CD4-positive, alpha-beta T cell treated with Interleukin-15 for 1 hour (primary cell): ENCODE measurements around the gene TAMALIN.

Source experiments
- DNase-seq: peaks from one replicate; pipeline ENCODE4 v3.0.0-alpha.2; 2020

TAMALIN gene

DNA sequence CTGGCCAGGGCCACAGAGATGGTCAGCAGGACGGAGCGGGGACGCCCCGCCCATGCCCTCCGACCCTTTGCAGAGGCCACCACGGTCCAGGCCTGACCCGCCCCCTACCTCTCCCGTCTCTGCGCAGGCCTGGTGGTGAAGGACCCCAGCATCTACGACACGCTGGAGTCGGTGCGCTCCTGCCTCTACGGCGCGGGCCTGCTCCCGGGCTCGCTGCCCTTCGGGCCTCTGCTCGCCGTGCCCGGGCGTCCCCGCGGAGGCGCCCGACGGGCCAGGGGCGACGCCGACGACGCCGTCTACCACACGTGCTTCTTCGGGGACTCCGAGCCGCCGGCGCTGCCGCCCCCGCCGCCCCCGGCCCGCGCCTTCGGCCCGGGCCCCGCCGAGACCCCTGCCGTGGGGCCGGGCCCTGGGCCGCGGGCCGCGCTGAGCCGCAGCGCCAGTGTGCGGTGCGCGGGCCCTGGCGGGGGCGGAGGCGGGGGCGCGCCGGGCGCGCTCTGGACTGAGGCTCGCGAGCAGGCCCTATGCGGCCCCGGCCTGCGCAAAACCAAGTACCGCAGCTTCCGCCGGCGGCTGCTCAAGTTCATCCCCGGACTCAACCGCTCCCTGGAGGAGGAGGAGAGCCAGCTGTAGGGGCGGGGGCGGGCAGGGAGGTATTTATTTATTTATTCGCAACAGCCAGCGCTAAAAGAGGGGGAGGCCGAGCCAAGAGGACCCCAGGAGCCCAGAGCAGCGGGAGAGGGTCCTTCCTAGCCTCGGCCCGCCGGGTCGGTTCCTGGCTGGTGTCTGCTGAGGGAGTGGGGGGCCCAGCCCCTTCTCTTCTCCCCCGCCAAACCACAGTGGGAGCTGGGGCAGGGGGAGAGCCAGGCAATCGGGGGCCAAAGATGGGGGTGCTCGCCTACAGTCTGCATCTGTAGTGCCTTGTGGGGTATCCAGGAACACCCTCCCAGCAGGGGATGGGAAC lies 8.1 kb downstream of the TAMALIN start:
- no peak for DNase-seq

DNA sequence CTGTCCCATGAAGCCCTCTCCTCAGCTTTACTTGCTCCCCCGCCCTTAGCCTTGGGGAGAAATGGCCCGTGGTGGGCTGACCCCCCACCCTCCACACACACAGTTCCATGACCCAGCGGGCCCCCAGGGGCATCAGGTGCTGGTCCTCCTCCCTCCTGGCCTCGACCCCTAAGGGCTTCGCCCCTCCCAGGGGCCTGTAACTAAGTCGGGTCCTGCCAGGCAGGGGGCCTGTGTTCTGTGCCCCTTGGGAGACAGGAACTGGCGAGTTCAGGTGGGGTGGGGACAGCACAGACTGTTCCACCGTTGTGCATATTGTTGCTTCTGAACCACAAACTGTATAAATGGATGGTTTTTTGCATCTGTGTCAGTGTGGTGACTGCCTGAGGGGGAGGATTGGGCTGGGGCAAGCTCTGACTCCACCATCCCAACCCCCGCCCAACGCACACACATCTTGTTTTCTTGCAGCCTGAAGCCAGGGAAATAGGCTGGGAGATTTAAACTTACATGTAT lies 8.8 kb downstream of the TAMALIN start:
- DNase-seq: no peak

DNA sequence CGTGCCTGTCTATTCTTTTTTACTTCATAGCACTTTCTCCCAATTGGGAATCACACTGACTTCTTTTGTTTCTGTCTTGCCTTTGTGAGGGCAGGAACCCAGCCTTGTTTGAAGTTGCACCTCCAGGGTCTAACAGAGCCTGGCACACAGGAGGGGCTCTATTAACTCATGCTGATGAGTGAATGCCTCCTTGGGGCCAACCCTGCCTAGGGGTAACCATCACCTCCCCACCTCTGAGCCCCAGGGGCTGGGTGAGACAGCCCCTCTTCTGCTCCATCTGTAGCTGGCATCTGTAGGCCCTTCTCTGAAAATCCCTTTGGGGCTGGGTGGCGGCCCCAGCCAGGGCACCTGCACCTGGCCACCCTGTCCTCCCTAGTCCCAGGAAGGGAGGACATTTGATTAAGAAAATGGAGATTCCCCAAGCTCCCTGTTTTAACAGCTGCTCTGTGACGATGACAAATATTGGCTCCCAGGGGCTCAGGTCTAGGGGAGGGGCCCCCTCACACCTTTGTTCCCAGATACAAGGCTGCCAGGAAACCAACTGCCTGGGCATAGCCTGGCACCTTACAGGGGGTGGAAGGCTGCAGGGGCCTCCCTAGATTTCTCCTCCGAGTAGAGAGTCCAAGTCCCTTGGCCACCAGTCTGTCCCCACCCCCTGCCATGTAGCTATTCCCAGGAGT lies 11.8 kb downstream of the TAMALIN start:
- DNase-seq: no peak

DNA sequence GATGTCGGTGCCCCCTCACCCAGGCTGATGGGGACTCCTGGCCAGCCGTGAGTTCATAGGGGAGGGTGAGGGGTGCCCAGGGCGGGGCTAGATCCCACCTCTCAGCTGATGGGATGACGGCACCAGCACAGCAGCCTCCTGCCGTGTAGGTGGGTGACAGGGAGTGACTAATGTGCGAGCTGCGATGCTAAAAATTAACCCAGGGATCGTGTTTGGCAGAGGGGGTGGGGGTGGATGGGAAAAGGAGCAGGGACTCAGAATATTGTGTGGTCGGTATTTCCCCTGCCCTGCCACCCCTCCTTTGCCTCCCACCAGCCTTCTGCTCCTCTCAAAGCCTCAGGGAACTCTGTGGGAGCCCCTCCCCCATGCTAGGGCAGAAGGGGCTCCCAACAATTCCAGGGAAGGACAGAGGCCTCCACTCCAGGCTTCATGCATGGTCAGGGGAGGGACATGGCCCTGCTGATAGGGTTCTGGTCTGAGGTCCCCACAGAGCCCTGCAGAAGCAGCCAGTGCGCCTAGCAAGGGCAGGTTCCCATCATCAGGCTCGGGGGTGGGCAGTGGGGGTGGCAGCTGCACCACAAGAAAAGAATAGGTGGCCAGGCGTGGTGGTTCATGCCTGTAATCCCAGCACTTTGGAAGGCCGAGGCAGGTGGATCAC lies 12.5 kb downstream of the TAMALIN start:
- DNase-seq: no peak

DNA sequence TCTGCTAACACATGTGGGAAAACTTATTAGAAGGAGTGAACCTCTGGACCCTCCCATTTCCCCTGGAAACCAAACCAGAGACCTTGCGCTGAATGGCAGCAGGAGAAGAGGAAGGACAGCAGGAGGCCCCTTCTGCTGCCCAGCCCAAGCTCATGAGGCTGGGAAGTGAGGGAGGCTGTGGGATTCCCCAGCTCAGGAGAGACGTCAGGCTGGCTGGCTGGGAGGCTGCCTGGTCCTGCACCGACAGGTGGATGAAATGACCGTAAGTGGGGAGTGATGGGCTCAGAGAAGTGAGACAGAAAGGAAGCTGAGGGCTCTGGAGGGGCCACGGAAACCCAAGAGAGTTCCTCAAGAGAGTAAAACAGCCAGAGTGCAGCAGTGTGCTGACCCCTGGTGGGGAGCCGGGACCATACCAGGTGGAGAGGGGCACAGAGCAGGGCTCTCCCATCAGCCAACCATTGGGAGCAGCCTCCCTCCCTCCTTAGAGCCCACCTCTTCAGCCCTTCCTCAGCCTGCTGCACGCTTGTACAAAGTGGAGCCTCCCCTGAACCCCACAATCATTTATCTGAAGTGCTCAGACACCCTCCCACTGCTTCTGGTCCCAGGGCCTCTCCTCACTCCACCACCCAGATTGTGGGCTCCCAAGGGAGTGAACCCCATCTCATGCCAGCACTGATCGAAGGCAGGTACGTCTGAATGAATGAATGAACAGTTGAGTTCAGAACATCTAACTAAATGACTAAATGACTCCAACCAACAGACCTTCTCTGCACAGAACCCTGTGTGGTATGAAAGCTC lies 14.0 kb downstream of the TAMALIN start:
- DNase-seq: peak; percentile 75

DNA sequence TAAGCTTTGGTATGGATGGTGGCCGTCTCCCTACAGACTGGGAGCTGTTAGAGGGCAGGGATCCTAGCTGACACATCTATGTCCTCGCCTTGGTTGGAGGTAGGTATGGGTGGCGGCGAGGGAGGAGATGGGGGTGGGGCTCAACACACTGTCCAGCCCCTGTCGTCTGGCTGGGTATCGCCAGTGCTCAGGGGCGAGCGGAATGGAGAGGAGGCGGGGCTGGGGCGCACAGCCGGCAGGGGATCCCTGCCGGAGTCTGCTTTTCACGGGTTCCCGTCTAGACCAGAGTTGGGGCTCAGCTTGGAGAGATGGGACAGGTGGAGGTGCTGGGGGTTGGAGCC lies 16.1 kb downstream of the TAMALIN start:
- no peak for DNase-seq

DNA sequence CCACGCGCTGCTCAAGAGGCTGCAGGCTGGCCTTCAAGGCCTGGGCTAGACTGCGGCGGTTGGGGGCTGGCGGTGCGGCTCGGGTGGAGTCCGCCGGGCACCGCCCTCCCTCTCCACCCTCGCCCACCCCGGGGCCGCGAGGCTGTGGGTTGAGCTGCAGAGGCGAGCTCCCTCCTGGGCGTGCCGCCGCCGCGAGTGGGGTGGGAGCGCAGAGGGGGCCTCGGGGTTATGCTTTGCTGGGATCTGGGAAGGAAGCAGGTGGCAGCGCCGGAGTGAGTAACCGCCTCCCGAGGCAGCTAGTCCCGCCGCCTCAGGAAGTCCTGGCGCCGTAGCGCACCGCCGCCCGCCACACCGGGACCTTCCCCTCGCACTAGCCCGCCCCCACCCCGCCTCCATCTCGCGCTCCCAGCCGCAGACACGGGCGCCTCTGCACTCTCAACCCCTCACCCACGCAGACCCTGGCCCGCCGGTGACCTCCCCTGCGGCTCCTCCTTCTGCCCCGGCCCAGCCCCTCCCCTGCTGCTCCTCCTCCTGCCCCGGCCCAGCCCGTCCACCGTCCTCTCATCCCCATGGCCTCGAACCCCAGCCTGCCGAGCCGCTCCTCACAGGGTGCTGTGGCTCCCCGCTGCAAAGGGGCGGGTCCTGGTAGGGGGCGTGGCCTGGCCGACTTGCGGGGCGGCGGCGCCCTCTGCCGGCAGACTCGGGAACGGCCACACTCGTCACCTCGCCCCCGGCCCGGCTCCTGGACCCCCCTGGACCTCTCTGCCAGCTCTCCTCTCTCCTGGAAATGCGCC lies 16.6 kb downstream of the TAMALIN start:
- DNase-seq: peak; percentile 88

DNA sequence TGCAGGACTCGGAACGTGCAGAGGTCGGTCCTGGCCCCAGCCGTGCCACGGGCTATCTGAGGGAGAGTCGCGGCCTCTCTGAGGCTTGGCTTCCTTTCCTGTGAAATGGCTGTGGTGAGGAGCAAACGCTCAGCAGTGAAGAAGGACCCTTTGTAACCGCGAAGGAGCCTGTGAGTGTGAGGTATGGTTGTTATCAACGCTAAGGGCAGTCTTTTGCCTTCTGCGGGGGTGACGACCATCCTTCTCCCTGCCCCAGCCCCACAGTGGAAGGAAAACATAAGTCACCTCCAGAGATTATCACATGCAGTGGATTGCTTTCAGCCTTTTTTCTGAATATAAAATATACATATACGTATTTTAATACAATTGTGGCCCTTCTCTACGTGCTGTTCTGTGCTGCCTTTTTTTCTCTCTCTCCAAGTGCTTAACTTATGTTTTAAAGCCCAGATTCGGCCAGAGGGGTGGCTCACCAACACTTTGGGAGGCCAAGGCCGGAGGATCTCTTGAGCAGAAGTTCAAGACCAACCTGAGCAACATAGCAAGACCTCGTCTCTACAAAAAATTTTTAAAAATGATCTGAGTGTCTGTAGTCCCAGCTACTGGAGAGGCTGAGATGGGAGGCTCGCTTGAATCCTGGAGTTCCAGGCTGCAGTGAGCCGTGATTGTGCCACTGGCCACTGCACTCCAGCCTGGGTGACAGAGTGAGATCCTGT lies 17.4 kb downstream of the TAMALIN start:
- no peak for DNase-seq

DNA sequence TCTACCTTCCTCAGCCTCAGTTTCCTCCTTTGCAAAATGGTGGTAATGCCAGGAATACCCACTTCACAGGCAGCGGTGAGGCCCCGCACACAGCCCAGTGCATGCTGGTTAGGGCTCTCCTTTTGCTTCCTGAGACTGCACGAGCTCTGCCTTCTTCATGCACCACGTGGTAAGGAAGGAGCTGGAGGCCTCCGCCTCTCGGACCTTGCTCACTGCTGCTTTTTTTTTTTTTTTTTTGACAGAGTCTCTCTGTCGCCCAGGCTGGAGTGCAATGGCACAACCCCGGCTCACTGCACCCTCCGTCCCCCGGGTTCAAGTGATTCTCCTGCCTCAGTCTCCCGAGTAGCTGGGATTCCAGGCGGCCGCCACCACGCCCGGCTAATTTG lies 18.1 kb downstream of the TAMALIN start:
- DNase-seq: peak; percentile 65

DNA sequence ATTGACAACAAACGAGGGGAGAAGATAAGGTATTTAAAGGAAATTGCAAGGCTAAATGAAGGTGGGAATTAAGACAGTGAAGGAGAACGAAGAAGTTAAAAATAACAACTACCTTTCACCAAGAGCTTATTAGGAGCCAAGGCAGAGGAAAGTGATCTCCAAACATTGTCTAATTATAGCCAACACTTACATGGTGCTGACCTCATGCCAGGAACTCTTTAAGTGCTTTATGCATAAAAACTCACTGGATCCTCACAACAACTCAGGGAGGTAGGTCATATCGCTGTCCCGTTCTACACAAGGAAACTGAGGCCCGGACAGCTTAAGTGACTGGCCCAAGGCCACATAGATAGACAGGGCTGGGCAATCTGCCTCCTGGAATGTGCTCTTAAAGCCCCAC lies 19.5 kb downstream of the TAMALIN start:
- DNase-seq: no peak

DNA sequence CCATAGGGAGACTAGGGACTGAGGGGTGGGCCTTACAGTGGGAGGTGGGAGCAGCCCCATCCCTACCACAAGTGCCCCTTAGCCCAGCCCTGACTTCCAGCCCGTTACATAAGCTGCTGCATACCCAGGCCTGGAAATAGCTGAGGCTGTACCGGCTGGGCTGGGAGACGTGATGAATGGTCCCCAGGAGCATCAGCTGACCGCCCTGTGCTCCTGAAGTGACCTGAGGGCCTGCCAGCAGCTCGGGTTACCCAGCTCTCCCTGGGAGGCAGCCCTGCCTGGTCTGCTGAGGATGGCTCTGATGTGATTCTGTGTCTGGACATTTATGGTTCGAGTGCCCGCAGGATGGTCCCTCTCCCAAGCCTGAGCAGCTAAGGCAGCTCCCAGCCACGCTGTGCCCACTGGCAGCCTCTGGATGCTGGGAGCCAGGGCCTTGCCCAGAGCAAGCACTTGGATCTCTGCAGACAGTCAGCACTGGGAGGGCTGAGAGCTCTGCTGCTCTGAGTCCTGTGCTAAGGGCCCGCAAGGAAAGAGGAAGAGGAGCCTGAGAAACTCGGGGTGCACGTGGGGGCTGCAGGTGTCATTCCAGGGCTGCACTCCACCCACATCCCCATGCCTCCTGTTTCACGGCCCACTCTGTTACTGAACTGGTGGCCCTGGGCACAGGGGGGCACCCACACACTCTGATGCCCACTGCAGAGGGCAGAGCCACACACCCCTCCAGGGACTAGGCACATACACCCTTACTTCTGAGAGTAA lies 20.5 kb downstream of the TAMALIN start:
- DNase-seq: no peak

DNA sequence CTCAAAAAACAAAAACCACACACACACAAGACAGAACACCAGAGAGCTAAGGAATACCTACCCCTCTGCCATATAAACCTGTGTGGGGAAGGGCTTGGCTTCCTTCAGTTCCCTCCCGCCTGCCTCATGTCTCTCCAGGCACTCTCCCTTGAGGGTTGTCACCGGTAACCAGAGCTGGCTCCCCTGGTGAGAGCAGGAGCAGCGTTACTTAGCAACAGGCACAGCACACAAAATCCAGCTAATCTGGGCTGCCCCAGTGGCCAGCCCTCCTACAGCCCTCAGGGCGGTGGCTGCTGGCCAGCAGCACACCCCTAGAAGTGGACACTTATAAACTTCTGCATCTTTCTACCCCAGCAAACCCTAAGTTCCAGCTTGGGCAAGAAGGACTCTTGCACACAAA lies 22.9 kb downstream of the TAMALIN start:
- no peak for DNase-seq

DNA sequence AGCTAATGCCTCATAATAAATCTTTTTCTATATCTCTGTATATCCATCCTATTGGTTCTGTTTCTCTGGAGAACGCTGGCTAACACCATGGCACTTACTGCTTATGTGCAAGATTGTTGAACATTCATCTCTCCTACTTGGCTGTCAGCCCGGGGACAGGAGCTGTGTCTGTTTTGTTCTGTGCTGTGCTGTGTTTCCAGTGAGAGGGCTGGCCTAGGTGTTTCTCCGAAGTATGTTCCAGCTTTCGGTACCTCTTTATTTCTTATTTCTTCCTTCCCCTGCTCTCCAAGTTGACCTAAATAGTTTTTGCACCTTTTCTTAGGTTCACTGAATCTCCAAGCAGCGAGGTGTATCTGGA lies 25.7 kb downstream of the TAMALIN start:
- no peak for DNase-seq

DNA sequence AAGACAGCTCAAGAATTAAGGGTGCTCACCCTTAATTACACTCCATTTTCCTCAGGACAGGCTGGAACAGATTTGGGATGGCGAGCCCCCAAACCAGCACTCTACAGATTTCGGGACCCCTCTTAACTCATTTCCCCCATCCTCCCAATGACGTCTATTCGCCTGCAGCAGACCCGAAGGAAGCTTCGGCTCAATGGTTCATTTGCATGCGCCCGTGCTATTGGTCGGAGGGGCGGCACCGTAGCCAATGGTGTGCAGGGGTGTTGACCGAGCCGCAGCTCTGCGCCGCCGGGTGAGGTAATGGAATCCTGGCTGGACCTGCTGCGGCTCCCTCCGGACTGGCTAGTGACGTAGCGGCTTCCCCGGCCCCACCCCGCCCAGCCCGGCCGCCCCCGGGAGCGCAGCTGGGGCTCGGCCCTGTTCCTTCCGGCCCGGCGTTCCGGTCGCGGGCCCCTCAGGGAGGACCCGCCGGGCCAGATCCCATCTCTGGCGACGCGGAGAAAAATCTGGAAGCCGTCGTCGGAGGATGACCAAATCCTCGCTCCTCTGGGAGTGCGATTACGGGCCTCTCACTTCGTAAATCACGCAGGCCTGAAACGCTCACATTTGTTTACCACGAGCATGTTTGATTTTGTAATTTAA lies 26.2 kb downstream of the TAMALIN start:
- peak; percentile 95 for DNase-seq

DNA sequence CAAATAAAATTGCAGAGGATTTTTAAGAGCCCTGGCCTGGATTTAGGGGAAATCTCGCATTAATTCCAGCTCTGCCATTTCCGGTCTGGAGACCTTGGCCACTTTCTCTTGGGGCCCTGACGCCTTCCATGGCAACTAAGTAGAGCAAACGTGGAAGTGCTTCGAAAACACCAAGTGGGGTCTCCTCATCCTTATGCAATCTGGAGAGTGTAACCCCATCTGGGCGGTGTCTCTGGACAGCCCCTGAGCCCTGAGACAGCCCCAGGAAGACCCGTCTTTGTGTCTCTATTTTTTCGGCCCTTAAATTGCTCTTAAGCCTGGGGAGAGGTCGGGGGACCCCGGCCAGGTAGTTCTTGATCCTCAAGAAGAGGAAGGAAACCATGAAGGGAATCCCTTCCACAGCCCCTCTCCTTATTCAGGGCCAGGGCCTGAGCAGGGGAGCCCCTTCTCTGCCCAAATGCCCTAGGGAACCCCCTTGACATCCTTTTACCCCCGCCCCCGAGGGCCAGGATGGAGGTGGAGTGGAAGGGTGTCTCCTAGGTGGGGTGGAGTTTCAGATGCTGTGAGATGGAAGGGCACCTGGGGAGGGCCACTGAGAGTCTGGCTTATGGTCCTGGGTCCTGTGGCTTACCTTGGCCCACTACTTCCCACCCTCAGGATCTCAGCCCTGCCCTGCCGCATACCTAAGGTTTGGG lies 26.8 kb downstream of the TAMALIN start:
- DNase-seq: no peak

DNA sequence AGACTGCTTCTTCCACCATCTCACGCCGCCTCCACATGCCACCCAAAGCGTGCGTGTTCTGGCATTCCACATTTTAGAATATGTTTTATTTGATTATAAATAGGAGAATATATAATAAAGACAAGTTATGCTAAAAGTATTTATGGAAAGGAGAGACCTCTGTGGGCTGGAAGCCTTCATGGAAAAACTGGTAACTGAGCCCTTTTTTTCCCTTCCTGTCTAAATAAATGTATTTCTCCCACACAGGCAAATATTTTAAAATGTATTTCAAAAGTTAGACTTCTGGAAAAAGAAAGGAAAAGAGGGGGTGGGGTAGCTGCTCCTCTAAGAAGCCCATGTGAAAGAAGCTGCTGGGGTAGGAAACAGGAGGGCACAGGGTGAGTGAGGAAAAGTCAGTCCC lies 28.4 kb downstream of the TAMALIN start:
- DNase-seq: no peak

DNA sequence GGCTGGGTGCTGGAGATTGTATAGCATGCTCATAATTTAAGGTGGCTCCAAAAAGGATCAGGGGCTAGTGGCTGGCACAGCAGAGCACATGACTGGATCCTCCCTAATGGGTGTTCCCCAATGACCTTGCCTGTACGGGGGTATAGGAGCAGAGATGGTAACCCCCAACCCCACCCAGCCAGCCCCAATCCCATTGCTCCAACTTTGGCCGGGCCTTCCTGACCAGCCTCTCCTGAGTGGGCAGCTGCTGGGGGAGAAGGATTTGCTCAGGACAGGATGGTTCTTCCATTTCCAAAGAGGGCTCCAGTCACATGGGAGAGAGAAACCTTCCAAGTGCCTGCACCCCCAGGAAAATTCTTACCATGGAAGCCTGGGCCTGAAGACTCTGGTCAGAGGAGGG lies 29.2 kb downstream of the TAMALIN start:
- no peak for DNase-seq

DNA sequence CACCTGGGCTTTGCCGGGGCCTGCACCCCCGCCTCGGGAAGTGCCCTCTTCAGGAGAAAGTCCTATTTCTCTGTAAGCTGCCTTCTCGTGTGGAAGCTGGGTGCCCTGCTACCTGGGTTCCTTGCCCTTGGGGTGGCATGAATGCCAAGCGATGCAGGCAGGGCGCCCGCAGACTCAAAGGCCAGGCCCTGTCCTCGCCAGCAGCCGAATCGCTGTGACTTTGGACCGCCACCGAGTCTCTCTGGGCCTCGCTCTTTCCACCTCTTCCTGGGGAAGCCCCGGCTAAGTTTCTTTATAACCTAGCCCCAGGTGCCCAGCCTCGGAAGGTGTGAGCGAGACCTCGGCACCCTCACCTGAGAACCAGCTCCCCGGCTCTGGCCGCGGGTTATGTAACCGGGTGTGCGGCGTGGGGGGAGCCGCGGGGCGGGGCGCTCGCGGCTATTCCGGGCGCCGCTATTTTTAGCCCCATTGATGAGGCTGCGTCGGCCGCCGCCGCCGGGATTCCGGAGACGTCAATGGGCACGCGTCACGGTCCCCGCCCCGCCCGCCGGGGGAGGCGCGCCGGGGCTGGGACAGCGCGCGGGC lies 29.9 kb downstream of the TAMALIN start:
- peak; percentile 94 for DNase-seq

DNA sequence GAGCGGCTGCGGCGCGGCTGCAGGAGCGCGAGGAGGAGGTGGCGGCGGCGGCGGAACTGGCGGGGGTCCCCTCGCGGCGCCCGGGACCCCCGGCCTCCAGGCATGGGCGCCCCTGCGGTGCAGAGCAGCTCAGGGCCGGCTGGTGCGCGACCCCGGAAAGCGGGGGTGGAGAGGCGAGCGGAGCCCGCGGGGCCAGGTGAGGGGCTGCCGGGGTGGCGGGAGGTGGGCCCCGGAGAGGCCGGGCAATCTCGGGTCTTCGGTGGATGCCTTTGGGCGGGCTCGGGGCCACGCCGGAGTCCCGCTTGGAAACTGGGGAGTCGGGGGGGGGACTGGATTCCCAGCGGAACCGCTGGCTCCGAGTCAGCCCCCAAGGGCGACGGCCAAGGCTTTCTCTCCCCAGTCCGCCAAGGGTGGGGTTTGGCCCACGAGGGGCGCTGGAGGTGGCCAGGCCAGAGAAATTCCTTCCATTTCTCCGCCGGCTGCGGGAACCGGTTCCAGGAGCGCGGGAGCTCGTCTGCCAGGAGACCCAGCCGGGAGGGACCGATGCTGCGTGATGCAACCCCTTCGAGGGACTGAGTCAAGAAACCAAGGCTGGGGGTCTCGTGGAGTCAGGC lies 30.6 kb downstream of the TAMALIN start:
- DNase-seq: no peak
